Measurements from ENCODE around the gene AUTS2.
"Not testable (repeated sequence)": the region's sequence is repeated elsewhere in the genome, so short reads cannot be mapped to it uniquely, and the experiment has no call there.

The AUTS2 gene

DNA sequence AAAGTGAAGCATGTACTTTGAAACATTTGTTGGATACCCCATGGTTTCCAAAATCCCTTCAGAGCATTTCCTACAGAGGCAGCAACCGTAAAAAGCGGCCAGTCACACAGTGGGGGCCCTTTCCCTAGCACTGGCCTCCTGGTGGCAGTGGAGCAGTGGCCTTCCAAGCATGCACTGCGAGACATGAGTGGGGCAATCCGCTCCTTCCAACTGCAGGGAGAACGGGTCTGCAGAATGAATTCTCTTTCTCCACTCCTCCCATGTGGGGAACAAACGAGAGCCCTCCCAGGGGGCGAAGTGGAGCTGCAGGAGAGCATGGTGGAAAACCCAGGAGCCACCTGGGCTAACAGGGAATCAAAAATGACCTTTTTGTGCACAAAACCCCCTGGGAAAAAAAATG is 990.7 kb downstream of the AUTS2 start:
- Mint-ChIP-seq H3K27me3 (ENCODE audit: low read depth, poor library complexity) (peaks cover 27% of the 10 kb centered on the region), H3K9me3 (no peaks in the 10 kb centered on the region), H3K36me3 (ENCODE audit: low read depth) (no peaks in the 10 kb centered on the region), H3K27ac (no peak overlapping the region), H3K4me3 (no peak overlapping the region), H3K4me1 (peaks cover 60% of the 10 kb centered on the region)
- no peak for DNase-seq
- TF ChIP-seq, protein P1, sequence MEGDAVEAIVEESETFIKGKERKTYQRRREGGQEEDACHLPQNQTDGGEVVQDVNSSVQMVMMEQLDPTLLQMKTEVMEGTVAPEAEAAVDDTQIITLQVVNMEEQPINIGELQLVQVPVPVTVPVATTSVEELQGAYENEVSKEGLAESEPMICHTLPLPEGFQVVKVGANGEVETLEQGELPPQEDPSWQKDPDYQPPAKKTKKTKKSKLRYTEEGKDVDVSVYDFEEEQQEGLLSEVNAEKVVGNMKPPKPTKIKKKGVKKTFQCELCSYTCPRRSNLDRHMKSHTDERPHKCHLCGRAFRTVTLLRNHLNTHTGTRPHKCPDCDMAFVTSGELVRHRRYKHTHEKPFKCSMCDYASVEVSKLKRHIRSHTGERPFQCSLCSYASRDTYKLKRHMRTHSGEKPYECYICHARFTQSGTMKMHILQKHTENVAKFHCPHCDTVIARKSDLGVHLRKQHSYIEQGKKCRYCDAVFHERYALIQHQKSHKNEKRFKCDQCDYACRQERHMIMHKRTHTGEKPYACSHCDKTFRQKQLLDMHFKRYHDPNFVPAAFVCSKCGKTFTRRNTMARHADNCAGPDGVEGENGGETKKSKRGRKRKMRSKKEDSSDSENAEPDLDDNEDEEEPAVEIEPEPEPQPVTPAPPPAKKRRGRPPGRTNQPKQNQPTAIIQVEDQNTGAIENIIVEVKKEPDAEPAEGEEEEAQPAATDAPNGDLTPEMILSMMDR (IDR thresholded peaks at IDR 0.05), result no peak

DNA sequence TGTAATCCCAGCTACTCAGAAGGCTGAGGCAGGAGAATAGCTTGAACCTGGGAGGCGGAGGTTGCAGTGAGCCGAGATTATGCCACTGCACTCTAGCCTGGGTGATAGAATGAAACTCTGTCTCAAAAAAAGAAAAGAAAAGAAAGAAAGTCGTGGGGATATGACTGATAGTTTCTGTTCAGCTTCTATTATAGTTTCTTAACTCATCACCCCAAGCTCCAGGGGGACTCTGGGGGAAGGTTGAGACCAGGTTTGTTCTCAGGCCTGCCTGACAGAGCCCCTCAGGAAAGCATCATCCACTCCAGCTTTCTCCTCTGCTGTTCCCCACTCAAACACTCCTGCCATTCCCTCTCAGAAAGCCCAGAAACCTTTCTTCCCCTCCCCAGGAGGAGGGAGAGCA is 991.3 kb downstream of the AUTS2 start:
- no peak for DNase-seq

DNA sequence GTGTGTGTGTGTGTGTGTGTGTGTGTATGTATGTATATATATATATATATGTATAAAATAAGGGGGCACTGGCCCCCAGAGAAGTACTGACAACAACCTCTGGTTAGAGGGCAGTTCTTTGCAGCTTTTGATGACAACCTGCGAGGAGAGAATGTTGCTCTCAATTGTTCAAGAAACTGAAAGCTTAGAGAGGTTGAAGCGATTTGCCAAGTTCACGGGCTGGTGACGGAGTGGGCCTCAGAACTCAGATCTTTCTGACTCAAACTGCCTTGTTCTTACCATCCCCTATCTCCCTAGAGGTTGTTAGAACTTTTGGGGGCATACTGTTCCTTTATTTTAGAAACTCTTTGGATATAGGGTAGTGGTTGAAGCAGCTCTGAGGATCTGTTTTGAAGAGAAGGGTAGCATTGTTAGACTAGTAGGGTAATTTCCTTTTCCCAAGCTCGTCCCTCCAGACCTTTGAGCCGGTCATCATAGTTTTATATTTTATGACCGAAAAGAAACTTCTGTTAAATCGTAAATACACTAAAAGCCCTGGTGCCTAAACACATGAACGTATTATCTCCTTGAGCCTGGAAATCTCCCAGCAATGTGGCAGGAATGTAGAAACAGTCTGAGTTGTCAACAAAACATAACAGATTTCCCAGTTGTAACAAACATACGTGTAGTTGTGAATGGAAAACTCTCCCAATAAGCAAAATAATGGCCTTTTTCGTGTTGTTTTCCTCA is 992.0 kb downstream of the AUTS2 start:
- DNase-seq, result no peak
- Mint-ChIP-seq H3K9me3 (no peaks in the 10 kb centered on the region), H3K27me3 (ENCODE audit: low read depth, poor library complexity) (peaks cover 39% of the 10 kb centered on the region)

More for the DNA sequence above, 991.3 kb downstream of the AUTS2 start:
- Mint-ChIP-seq H3K36me3 (ENCODE audit: low read depth) (no peaks in the 10 kb centered on the region), H3K4me1 (peaks cover 58% of the 10 kb centered on the region), H3K27ac (no peak overlapping the region), H3K9me3 (no peaks in the 10 kb centered on the region), H3K27me3 (ENCODE audit: low read depth, poor library complexity) (peaks cover 32% of the 10 kb centered on the region), H3K4me3 (no peak overlapping the region)
- TF ChIP-seq, protein P1 (IDR thresholded peaks at IDR 0.05), result no peak

DNA sequence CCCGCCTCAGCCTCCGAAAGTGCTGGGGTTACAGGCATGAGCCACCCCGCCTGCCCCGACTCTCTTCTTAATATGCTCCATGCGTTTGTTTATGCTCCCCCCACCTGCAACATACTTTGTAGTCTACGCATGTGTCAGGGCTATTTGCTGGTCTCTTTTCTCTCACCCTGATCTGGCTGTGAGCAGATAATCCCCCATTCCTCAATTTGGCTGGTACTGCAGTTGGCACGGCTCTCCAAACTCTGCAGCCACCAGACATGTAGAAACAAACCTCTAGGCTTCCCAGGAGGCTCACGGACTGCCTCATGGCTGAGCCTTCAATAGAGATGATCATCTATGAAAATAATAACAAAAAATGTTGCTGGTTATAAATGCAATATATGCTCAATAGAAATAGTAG is 993.4 kb downstream of the AUTS2 start:
- H3K27me3 Mint-ChIP-seq (ENCODE audit: low read depth, poor library complexity), result peaks cover 51% of the 10 kb centered on the region
- H3K9me3 Mint-ChIP-seq, result no peaks in the 10 kb centered on the region
- TF ChIP-seq, protein P1 (IDR thresholded peaks at IDR 0.05), result no peak
- no peak overlapping the region for H3K4me3 Mint-ChIP-seq
- peaks cover 57% of the 10 kb centered on the region for H3K4me1 Mint-ChIP-seq
- no peak for DNase-seq
- peak overlapping the region; percentile 91 for H3K27ac Mint-ChIP-seq
- H3K36me3 Mint-ChIP-seq (ENCODE audit: low read depth), result no peaks in the 10 kb centered on the region

More for the DNA sequence above, 992.0 kb downstream of the AUTS2 start:
- Mint-ChIP-seq H3K4me3 (no peak overlapping the region), H3K27ac (no peak overlapping the region), H3K36me3 (ENCODE audit: low read depth) (no peaks in the 10 kb centered on the region), H3K4me1 (peaks cover 55% of the 10 kb centered on the region)
- TF ChIP-seq, protein P1 (IDR thresholded peaks at IDR 0.05), result no peak

DNA sequence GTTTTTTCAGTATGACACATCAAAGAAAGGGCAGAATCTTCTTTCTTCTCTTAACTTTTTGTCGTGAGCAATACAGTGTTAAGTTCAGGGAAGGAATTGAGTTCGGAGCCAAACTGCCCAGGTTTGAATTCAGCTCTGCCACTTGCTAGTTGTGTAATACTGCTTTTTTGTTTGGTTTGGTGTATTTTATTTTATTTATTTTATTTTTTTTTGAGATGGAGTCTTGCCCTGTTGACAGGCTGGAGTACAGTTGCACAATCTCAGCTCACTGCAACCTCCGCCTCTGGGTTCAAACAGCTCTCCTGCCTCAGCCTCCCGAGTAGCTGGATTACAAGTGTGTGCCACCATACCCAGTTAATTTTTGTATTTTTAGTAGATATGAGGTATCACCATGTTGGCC is 993.9 kb downstream of the AUTS2 start:
- Mint-ChIP-seq H3K36me3 (ENCODE audit: low read depth) (no peaks in the 10 kb centered on the region), H3K27me3 (ENCODE audit: low read depth, poor library complexity) (peaks cover 56% of the 10 kb centered on the region), H3K4me1 (peaks cover 57% of the 10 kb centered on the region), H3K27ac (no peak overlapping the region), H3K9me3 (no peaks in the 10 kb centered on the region), H3K4me3 (no peak overlapping the region)
- TF ChIP-seq, protein P1 (IDR thresholded peaks at IDR 0.05), result no peak
- DNase-seq, result no peak

DNA sequence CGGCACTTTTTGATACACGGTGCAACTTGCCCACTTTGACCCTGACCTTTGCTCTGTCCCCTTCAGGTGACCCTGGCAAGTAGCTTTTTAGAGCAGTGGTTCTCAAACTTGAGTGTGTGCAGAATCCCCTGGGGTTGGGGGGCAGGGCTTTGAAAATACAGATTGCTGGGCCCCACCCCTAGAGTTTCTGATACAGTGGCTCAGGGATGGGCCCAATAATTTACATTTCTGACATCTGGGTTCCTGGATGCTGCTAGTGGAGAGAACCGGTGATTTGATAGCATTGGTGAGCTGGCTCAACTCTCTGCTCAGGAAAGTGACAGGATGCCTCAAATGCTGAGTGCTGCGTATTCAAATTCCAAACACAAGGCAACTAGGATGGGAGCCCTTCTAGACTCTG is 995.9 kb downstream of the AUTS2 start:
- Mint-ChIP-seq H3K27ac (no peak overlapping the region), H3K4me3 (no peak overlapping the region), H3K4me1 (peaks cover 42% of the 10 kb centered on the region), H3K27me3 (ENCODE audit: low read depth, poor library complexity) (peaks cover 70% of the 10 kb centered on the region), H3K9me3 (no peaks in the 10 kb centered on the region), H3K36me3 (ENCODE audit: low read depth) (peaks cover 3% of the 10 kb centered on the region)
- no peak for DNase-seq
- TF ChIP-seq, protein P1 (IDR thresholded peaks at IDR 0.05), result no peak

DNA sequence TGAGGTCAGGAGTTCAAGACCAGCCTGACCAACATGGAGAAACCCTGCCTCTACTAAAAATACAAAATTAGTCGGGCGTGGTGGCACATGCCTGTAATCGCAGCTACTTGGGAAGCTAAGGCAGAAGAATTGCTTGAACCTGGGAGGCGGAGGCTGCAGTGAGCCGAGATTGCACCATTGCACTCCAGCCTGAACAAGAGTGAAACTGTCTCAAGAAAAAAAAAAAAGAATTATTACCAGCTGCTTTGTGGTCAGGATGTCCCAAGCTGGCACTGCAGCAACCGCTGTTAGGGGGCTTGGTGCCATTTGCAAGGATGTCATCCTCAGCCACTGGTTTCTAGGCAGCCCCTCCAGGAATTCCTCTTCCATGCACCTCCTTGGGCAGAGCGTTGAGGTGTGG is 996.6 kb downstream of the AUTS2 start:
- H3K36me3 Mint-ChIP-seq (ENCODE audit: low read depth); DNase-seq; H3K27ac Mint-ChIP-seq; H3K4me3 Mint-ChIP-seq; H3K9me3 Mint-ChIP-seq: not testable (repeated sequence)
- Mint-ChIP-seq H3K4me1 (peaks cover 38% of the 10 kb centered on the region), H3K27me3 (ENCODE audit: low read depth, poor library complexity) (peaks cover 70% of the 10 kb centered on the region)
